ENCODE results near the gene FTO.

Gene FTO

GRCh38 chr16:53703590-53704444 is at the start of gene FTO, which contains the start of gene RPGRIP1L:
Gene FTO (plus strand): TSS chr16:53704156.
Gene RPGRIP1L (minus strand): TSS chr16:53703859. CDS start chr16:53700723, 3,136 bp downstream.
- Histone ChIP-seq H3K27ac (peak within 1 kb of the TSS; percentile 47), H3K27me3 (replicated peaks) (no peaks in the 10 kb centered on the region), H3K36me3 (replicated peaks) (no peaks in the 10 kb centered on the region), H3K4me3 (ENCODE audit: low read depth, low read length) (peak within 1 kb of the TSS; percentile 91)
- in situ Hi-C loops (cut with HindIII; ENCODE audit: low pct_ligation_motif_present, low sequenced_read_pairs) = no loop called here
- DNase-seq = peak; percentile 99
- no peak for TF ChIP-seq CTCF (IDR thresholded peaks at IDR 0.05; ENCODE audit: low read depth, low read length, missing control alignments)

- Histone ChIP-seq H3K27ac (no peak overlapping the region), H3K4me3 (ENCODE audit: low read depth, low read length) (no peak overlapping the region), H3K27me3 (replicated peaks) (no peaks in the 10 kb centered on the region), H3K36me3 (replicated peaks) (peaks cover 12% of the 10 kb centered on the region)
- in situ Hi-C loops (cut with HindIII; ENCODE audit: low pct_ligation_motif_present, low sequenced_read_pairs) = no loop called here
- no peak for TF ChIP-seq CTCF (IDR thresholded peaks at IDR 0.05; ENCODE audit: low read depth, low read length, missing control alignments)
- no peak for DNase-seq
Measured at GRCh38 chr16:53654946-53655345, 49.0 kb upstream of the FTO start.

- Histone ChIP-seq H3K36me3 (replicated peaks) (no peaks in the 10 kb centered on the region), H3K4me3 (ENCODE audit: low read depth, low read length) (no peak overlapping the region), H3K27ac (no peak overlapping the region), H3K27me3 (replicated peaks) (no peaks in the 10 kb centered on the region)
- in situ Hi-C loops (cut with HindIII; ENCODE audit: low pct_ligation_motif_present, low sequenced_read_pairs) = no loop called here
- no peak for DNase-seq
- no peak for TF ChIP-seq CTCF (IDR thresholded peaks at IDR 0.05; ENCODE audit: low read depth, low read length, missing control alignments)
Measured at GRCh38 chr16:53662072-53662471, 41.9 kb upstream of the FTO start.

- H3K4me3 ChIP-seq (ENCODE audit: low read depth, low read length) = no peak overlapping the region
- DNase-seq = peak; percentile 87
- no peaks in the 10 kb centered on the region for H3K27me3 ChIP-seq (replicated peaks)
- TF ChIP-seq CTCF (IDR thresholded peaks at IDR 0.05; ENCODE audit: low read depth, low read length, missing control alignments) = no peak
- H3K36me3 ChIP-seq (replicated peaks) = no peaks in the 10 kb centered on the region
- in situ Hi-C loops (cut with HindIII; ENCODE audit: low pct_ligation_motif_present, low sequenced_read_pairs) = no loop called here
- peak overlapping the region; percentile 82 for H3K27ac ChIP-seq
Measured at GRCh38 chr16:53664724-53665345, 39.1 kb upstream of the FTO start.

GRCh38 chr16:53666786-53667415 is 37.1 kb upstream of the FTO start:
- Histone ChIP-seq H3K27me3 (replicated peaks) (no peaks in the 10 kb centered on the region), H3K27ac (no peak overlapping the region), H3K4me3 (ENCODE audit: low read depth, low read length) (no peak overlapping the region), H3K36me3 (replicated peaks) (no peaks in the 10 kb centered on the region)
- in situ Hi-C loops (cut with HindIII; ENCODE audit: low pct_ligation_motif_present, low sequenced_read_pairs) = no loop called here
- TF ChIP-seq CTCF (IDR thresholded peaks at IDR 0.05; ENCODE audit: low read depth, low read length, missing control alignments) = no peak
- DNase-seq = no peak

All from brain microvascular endothelial cell (primary cell).